Measurements from ENCODE around the gene PROCA1. TPM values are rescaled to one million over a fixed set of nuclear protein-coding genes. Genes with fewer than 3 reads are reported as not detected.

The PROCA1 gene
- total and polyA plus RNA-seq, 9 of the 15 experiments (the other 6 are each of a cell fraction or from before 2014, with no cell fraction given): 0.78 to 16.2 (median 5.6) TPM

DNA sequence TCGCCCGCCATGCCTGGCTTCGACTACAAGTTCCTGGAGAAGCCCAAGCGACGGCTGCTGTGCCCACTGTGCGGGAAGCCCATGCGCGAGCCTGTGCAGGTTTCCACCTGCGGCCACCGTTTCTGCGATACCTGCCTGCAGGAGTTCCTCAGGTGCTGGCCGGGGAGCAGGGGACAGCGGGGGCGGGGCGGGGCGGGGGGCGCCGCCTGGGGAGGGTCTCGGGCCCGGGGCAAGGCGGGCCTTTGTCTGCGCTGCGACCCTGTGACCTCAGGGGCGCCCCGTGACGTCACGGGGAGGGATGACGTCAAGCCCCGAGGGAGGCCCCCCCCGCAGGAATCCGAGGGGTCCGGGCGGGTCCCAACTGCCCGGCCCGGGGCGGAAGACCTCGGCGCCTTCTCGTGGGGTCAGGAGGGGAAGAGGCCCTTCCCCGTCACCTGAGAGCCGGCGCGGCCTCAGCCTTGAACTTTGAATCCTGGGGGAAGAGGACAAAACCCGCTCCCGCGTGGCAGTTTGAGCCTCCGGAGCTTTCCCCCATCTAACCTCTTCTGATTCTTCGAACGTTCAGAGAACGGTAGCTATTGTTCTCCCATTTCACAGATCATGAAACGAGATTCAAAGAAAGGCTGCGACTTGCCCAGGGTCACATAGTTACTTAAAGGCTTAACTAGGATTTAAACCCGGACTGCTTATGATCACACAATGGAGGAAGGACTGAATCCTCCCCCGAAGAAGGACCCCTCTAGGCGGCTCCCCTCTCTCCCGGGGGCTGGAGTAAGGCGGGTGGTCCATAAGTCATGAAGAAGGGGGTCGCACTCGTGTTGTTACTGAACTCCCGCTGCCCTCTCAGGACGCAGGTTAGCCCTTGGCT lies 32.6 kb upstream of the PROCA1 start (continued):
- TF ChIP-seq, protein P1, sequence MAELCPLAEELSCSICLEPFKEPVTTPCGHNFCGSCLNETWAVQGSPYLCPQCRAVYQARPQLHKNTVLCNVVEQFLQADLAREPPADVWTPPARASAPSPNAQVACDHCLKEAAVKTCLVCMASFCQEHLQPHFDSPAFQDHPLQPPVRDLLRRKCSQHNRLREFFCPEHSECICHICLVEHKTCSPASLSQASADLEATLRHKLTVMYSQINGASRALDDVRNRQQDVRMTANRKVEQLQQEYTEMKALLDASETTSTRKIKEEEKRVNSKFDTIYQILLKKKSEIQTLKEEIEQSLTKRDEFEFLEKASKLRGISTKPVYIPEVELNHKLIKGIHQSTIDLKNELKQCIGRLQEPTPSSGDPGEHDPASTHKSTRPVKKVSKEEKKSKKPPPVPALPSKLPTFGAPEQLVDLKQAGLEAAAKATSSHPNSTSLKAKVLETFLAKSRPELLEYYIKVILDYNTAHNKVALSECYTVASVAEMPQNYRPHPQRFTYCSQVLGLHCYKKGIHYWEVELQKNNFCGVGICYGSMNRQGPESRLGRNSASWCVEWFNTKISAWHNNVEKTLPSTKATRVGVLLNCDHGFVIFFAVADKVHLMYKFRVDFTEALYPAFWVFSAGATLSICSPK (IDR thresholded peaks at IDR 0.05; ENCODE audit: borderline replicate concordance): no peak
- TF ChIP-seq, protein P2, sequence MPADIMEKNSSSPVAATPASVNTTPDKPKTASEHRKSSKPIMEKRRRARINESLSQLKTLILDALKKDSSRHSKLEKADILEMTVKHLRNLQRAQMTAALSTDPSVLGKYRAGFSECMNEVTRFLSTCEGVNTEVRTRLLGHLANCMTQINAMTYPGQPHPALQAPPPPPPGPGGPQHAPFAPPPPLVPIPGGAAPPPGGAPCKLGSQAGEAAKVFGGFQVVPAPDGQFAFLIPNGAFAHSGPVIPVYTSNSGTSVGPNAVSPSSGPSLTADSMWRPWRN (IDR thresholded peaks at IDR 0.05; ENCODE audit: low read depth): no peak
- TF ChIP-seq CEBPB (tag; IDR thresholded peaks at IDR 0.05) (no peak), ZNF512 (tag; IDR thresholded peaks at IDR 0.05) (no peak), TRIM28 (IDR thresholded peaks at IDR 0.05) (no peak), PCBP2 (IDR thresholded peaks at IDR 0.05; ENCODE audit: low read depth, low read length, poor library complexity, severe bottlenecking) (no peak), PHF21A (IDR thresholded peaks at IDR 0.05; ENCODE audit: borderline replicate concordance, low read depth) (no peak), PKNOX1 (IDR thresholded peaks at IDR 0.05) (no peak), NFYB (IDR thresholded peaks at IDR 0.05; ENCODE audit: extremely low read depth, insufficient read length) (no peak), RNF2 (IDR thresholded peaks at IDR 0.05) (0 out of 2 replicates have a peak, but pooled peaks have one; percentile 7), ZNF644 (tag; IDR thresholded peaks at IDR 0.05; ENCODE audit: low read depth) (no peak), TRIM24 (IDR thresholded peaks at IDR 0.05) (no peak), NR1H2 (CRISPR knock-in tag; IDR thresholded peaks at IDR 0.05) (no peak), NFIC (IDR thresholded peaks at IDR 0.05) (no peak), ZNF274 (IDR thresholded peaks at IDR 0.05; ENCODE audit: borderline replicate concordance, low read depth, low read length) (no peak), ZNF431 (CRISPR knock-in tag; IDR thresholded peaks at IDR 0.05) (no peak; the same call in none of the 2 replicates), ZNF134 (CRISPR knock-in tag; conservative IDR thresholded peaks at IDR 0.05) (no peak), MTA3 (IDR thresholded peaks at IDR 0.05; ENCODE audit: borderline replicate concordance) (peak; percentile 98), HDAC1 (IDR thresholded peaks at IDR 0.05) (peak in 1 of 2 experiments; percentile 66; a peak in 1 of 4 replicates), TCF7 (IDR thresholded peaks at IDR 0.05; ENCODE audit: borderline replicate concordance) (no peak)
- TF ChIP-seq, protein P3, sequence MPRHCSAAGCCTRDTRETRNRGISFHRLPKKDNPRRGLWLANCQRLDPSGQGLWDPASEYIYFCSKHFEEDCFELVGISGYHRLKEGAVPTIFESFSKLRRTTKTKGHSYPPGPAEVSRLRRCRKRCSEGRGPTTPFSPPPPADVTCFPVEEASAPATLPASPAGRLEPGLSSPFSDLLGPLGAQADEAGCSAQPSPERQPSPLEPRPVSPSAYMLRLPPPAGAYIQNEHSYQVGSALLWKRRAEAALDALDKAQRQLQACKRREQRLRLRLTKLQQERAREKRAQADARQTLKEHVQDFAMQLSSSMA (CRISPR knock-in tag; IDR thresholded peaks at IDR 0.05): no peak
- TF ChIP-seq, protein P4, sequence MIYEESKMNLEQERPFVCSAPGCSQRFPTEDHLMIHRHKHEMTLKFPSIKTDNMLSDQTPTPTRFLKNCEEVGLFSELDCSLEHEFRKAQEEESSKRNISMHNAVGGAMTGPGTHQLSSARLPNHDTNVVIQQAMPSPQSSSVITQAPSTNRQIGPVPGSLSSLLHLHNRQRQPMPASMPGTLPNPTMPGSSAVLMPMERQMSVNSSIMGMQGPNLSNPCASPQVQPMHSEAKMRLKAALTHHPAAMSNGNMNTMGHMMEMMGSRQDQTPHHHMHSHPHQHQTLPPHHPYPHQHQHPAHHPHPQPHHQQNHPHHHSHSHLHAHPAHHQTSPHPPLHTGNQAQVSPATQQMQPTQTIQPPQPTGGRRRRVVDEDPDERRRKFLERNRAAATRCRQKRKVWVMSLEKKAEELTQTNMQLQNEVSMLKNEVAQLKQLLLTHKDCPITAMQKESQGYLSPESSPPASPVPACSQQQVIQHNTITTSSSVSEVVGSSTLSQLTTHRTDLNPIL (CRISPR knock-in tag; IDR thresholded peaks at IDR 0.05): 0 out of 2 replicates have a peak, but pooled peaks have one; percentile 24
